Measurements from ENCODE around the gene AVPR2.

Gene AVPR2

GRCh38 chrX:153913701-153914100 lies 9.2 kb downstream of the AVPR2 start:
- no peak for DNase-seq (ENCODE audit: low spot score)

DNA sequence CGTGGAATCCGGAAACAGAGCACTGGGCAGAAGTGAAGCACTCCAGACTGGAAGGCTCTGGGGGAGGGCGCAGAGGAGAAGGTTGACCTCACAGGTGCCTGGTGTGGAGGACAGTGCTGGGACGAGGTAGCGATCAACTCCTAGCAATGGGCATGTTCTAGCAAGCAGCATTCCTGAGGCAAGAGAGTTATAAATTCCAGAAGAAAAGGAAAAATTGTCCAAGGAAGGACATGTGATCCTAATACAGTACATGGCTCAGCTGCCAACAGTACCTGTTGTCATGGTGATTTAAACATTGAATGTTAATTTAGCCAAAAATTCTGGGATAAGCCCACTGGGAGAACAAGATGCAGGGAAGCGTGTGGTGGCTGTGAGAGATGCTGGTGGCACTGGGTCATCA lies 13.4 kb downstream of the AVPR2 start:
- DNase-seq (ENCODE audit: low spot score), result no peak

- DNase-seq (ENCODE audit: low spot score), result no peak
These were observed 14.8 kb downstream of the AVPR2 start for GRCh38 chrX:153919281-153919680.

GRCh38 chrX:153920546-153920945 lies 16.1 kb downstream of the AVPR2 start:
- no peak for DNase-seq (ENCODE audit: low spot score)

GRCh38 chrX:153921070-153921469 lies 16.6 kb downstream of the AVPR2 start:
- DNase-seq (ENCODE audit: low spot score), result no peak

GRCh38 chrX:153921511-153922446 lies 17.3 kb downstream of the AVPR2 start:
- peak; percentile 54 for DNase-seq (ENCODE audit: low spot score)

GRCh38 chrX:153922932-153923857 lies 18.7 kb downstream of the AVPR2 start:
- peak; percentile 26 for DNase-seq (ENCODE audit: low spot score)

GRCh38 chrX:153924149-153924861 lies 19.8 kb downstream of the AVPR2 start:
- DNase-seq (ENCODE audit: low spot score), result peak; percentile 36

DNA sequence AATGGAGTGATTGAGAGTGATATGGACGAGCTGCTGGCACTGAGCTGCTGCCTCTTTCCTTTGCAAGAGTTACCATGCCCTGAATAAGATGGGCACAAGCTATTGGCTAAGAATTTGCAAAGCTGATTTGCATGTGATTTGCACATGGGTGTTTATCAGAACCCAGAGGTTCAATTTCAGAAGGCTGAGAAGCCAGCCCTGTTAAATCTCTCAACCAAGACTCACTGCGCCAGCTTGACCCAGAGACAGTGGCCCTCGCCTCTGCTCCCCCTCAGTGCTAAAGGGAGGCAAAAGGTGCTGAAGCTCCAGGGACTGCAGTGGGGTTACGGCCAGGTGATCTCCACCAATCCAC lies 20.9 kb downstream of the AVPR2 start:
- DNase-seq (ENCODE audit: low spot score), result no peak

GRCh38 chrX:153925739-153926551 lies 21.5 kb downstream of the AVPR2 start, which contains the start of gene ARHGAP4:
ARHGAP4 (minus strand) TSS chrX:153926264; CDS start chrX:153926202, 62 bp downstream.
- DNase-seq (ENCODE audit: low spot score), result no peak

GRCh38 chrX:153926552-153926857 lies 22.0 kb downstream of the AVPR2 start:
- DNase-seq (ENCODE audit: low spot score), result no peak

DNA sequence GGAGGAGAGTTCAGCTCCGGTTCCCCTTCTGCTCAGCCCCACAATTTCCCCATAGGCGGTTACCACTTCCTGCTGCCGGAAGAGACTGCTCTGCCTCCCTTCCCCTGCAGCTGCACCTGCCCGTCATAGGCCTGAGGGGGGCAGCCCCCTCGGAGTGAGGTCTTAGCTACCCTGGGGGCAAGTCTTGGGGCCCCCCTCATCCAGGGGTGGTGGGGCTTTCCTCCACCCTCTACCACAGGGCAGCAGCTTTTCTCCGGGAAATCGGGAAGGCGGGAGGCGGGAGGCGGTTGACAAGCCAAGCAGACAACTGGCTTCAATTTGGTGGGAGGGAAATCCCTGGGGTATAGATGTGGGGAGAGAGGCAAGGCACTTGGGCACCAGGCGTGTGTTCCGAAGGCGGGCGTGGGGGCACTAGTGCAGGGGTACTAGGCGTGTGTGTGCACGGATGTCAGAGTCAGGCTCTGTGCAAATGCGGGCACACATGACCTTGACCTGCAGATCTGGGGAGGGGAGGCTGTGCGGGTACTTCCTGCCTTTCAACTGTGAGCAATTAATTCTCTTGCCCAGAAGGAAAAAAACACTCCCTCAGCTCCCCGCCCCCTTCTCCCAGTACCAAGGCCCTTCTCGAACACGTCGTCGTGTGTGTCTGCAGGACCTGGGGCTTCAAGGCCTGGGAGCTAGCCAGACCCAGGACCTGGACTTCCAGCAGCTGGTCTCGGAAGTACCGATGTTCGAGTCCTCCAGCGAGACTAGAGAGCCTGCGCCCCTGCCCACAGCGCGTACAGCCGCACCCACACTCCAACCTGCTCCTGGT lies 22.6 kb downstream of the AVPR2 start:
- peak; percentile 32 for DNase-seq (ENCODE audit: low spot score)

GRCh38 chrX:153927672-153927921 lies 23.1 kb downstream of the AVPR2 start:
- DNase-seq (ENCODE audit: low spot score), result no peak

DNA sequence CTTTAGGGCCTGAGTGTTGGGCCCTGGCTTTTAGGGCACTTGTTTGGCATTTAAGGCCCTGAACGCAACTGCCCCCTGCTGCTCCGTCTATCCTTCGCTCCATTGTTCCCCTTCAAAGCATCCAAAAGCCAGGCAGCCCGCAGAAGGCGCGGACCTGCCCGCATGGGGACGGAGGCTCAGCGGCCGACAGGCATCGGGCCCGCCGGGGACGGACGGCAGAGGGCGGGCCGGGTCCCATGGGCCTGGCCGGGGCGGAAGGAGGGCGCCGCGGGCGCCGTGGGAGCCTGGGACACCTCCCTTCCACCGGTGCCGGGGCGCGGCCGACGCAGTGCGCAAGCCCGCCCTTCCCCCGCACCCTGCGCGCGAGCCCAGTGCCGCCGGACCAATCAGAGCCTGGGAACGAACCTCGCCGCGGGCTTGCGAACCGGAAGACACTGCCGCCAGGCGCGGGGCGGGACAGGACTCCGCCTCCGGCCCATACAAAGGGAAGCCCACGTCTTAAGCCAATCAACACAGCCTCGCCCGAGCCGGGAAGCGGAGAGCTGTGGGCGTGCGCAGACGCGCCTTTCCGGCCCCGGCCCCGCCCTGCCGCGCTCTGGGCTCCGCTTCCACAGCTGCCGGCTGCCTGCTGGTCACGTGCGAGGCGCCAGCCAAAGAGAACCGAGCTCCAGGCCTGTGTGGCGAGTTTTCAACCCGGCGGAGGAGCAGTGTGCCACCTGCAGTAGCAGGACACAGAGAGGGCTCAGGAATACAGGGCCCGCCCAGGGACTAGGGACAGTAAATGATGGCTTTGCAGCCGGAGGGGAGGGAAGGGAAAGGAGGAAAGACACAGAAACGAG lies 23.7 kb downstream of the AVPR2 start:
- peak; percentile 93 for DNase-seq (ENCODE audit: low spot score)

DNA sequence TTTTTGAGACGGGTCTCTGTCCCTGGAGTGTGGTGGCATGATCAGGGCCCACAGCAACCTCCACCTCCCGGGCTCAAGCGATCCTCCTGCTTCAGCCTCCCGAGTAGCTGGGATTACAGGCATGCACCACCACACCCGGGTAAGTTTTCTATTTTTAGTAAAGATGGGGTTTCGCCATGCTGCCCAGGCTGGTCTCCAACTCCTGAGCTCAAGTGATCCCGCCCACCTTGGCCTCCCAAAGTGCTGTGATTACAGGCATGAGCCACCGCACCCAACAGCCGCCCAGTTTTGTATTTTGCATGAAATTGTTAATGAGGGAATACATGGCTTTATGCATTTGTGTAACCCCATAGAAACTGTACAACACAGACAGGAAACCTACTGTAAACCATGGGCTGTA lies 24.4 kb downstream of the AVPR2 start:
- no peak for DNase-seq (ENCODE audit: low spot score)

- DNase-seq (ENCODE audit: low spot score), result no peak
These were observed 25.1 kb downstream of the AVPR2 start for GRCh38 chrX:153929576-153929975.

- DNase-seq (ENCODE audit: low spot score), result no peak
These were observed 25.8 kb downstream of the AVPR2 start for GRCh38 chrX:153930011-153930910.

GRCh38 chrX:153931151-153931550 lies 26.7 kb downstream of the AVPR2 start:
- DNase-seq (ENCODE audit: low spot score), result no peak

DNA sequence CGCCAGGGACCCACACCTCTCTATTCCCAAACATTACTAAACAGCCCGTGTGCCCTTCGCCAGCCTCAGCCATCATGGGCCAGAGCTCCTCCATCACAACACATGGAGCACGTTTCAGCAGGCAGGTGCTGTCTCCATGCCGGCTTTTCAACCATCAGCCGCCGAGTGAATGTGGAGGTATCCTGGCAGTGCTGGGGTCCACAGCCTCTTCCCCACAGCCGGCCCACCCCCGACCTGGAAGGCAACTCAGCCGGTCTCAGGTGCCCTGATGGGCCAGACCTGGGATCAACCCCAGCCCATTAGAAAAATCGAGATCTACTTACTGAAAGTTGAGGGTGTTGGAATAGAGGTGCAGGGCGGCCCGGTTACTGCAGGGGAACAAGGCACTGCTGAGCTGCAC lies 27.3 kb downstream of the AVPR2 start:
- DNase-seq (ENCODE audit: low spot score), result no peak

All from kidney capillary endothelial cell (primary cell).